Measurements from ENCODE around the gene APRT. TPM values are rescaled to one million over a fixed set of nuclear protein-coding genes. Genes with fewer than 3 reads are reported as not detected.

The APRT gene
- total RNA-seq, 1 experiment from 2014 or later = 350 TPM

DNA sequence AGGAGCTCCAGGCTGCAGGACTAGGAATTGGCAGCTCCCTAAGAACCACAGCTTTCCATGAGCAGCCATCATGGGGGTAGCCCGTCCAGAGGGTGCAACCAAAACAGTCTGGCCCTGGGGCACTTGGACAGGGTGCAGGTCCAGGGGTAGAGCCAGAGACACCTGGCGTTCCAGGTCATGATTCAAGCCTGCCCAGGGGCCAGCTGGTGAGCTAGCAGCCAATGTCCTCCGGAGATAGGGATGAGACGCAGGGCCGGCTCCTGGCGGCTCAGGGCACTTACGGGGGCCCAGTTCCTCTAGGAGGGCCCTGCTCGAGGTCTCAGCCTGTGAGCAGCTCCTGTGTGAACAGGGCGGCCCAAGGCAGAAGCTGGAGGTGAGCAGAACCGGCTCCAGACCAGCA is 48.8 kb downstream of the APRT start:
- intact Hi-C loops (cut with micrococcal nuclease) = no loop called here
- POLR2A ChIA-PET (ENCODE audit: unreplicated experiment) = no interaction called here
- ATAC-seq (no peak), DNase-seq (no peak)
- no peaks in the 10 kb centered on the region for H3K27me3 ChIP-seq (ENCODE audit: low read length)
- no peak overlapping the region for H3K4me2 ChIP-seq (ENCODE audit: low read length)
- peaks cover 98% of the 10 kb centered on the region for H3K79me2 ChIP-seq (ENCODE audit: low read length)
- H3K27ac ChIP-seq (ENCODE audit: low read length) = no peak overlapping the region
- H3F3A ChIP-seq (ENCODE audit: low read length, unreplicated experiment) = no peaks in the 10 kb centered on the region
- peaks cover 39% of the 10 kb centered on the region for H3K4me1 ChIP-seq (ENCODE audit: insufficient read depth, low read length)
- H3K4me3 ChIP-seq (ENCODE audit: low read length) = no peak overlapping the region
- CTCF ChIA-PET = interaction anchor here (0.8 kb wide), 1 partner anchor 25 kb away, joined by 4 read pairs; no protein-coding TSS in a partner anchor
- no peak for TF ChIP-seq EZH2 (IDR thresholded peaks at IDR 0.05; ENCODE audit: low read length, unreplicated experiment)
- TF ChIP-seq, protein P1, sequence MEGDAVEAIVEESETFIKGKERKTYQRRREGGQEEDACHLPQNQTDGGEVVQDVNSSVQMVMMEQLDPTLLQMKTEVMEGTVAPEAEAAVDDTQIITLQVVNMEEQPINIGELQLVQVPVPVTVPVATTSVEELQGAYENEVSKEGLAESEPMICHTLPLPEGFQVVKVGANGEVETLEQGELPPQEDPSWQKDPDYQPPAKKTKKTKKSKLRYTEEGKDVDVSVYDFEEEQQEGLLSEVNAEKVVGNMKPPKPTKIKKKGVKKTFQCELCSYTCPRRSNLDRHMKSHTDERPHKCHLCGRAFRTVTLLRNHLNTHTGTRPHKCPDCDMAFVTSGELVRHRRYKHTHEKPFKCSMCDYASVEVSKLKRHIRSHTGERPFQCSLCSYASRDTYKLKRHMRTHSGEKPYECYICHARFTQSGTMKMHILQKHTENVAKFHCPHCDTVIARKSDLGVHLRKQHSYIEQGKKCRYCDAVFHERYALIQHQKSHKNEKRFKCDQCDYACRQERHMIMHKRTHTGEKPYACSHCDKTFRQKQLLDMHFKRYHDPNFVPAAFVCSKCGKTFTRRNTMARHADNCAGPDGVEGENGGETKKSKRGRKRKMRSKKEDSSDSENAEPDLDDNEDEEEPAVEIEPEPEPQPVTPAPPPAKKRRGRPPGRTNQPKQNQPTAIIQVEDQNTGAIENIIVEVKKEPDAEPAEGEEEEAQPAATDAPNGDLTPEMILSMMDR (conservative IDR thresholded peaks at IDR 0.05; ENCODE audit: low read depth, low read length) = no peak
- TF ChIP-seq EZH2phosphoT487 (IDR thresholded peaks at IDR 0.05; ENCODE audit: borderline replicate concordance, low read length) = no peak
- no peak overlapping the region for H2AFZ ChIP-seq (ENCODE audit: low read length)
- no peaks in the 10 kb centered on the region for H3K36me3 ChIP-seq (ENCODE audit: low read depth, low read length)
- no peak overlapping the region for H3K9ac ChIP-seq (ENCODE audit: low read length)
- H3K9me2 ChIP-seq (replicated peaks; ENCODE audit: low read length) = no peaks in the 10 kb centered on the region
- BruUV-seq (replicated peaks) = no TSS peak
- no peaks in the 10 kb centered on the region for H3K9me3 ChIP-seq (ENCODE audit: low read length)
- peaks cover 15% of the 10 kb centered on the region; the same call in 1 of the 2 replicates for H4K20me1 ChIP-seq (ENCODE audit: low read length)

DNA sequence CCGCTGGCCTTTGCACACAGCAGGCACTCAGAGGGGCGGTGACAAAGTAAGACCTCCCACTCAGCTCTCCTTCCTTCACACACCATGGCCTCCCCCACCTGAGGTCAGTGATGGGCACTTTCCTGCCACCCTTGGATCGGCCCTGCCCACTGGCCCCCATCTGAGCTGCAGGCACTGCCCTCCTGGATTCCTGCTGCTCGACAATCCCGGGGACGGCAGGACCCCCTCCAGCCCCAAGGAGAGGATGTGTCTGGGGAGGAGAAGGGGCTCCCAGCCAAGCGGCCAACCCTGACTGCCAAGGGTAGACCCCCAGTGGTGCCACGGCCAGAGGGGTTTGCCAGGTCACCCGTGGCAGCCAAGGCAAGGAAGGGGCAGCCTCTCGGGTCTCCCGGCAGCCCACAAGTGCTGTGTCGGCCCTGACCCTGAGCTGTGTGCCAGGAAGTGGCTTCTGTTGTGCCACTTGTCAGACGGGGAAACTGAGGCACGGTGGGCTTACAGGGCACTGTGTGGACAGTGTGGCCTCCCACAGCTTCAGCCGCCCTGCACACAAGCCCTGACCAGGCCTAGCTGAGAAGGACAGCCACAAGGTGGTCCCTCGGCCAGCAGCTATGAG is 49.4 kb downstream of the APRT start:
- H3K4me2 ChIP-seq (ENCODE audit: low read length) = no peak overlapping the region
- TF ChIP-seq, protein P1 (conservative IDR thresholded peaks at IDR 0.05; ENCODE audit: low read depth, low read length) = no peak
- no peak for TF ChIP-seq EZH2 (IDR thresholded peaks at IDR 0.05; ENCODE audit: low read length, unreplicated experiment)
- TF ChIP-seq EZH2phosphoT487 (IDR thresholded peaks at IDR 0.05; ENCODE audit: borderline replicate concordance, low read length) = no peak
- no peak overlapping the region for H3K4me3 ChIP-seq (ENCODE audit: low read length)
- no peaks in the 10 kb centered on the region for H3K9me3 ChIP-seq (ENCODE audit: low read length)
- H3K9me2 ChIP-seq (replicated peaks; ENCODE audit: low read length) = no peaks in the 10 kb centered on the region
- ChIA-PET CTCF (interaction anchor here (0.8 kb wide), 1 partner anchor 25 kb away, joined by 4 read pairs; no protein-coding TSS in a partner anchor), POLR2A (ENCODE audit: unreplicated experiment) (no interaction called here)
- H3K4me1 ChIP-seq (ENCODE audit: insufficient read depth, low read length) = peaks cover 39% of the 10 kb centered on the region
- H3K9ac ChIP-seq (ENCODE audit: low read length) = no peak overlapping the region
- no peak overlapping the region for H3K27ac ChIP-seq (ENCODE audit: low read length)
- H3K79me2 ChIP-seq (ENCODE audit: low read length) = peaks cover 98% of the 10 kb centered on the region
- DNase-seq = no peak
- no peaks in the 10 kb centered on the region for H3K36me3 ChIP-seq (ENCODE audit: low read depth, low read length)
- H2AFZ ChIP-seq (ENCODE audit: low read length) = no peak overlapping the region
- H3F3A ChIP-seq (ENCODE audit: low read length, unreplicated experiment) = no peaks in the 10 kb centered on the region
- no peaks in the 10 kb centered on the region for H3K27me3 ChIP-seq (ENCODE audit: low read length)
- BruUV-seq (replicated peaks) = no TSS peak
- peaks cover 16% of the 10 kb centered on the region; the same call in 1 of the 2 replicates for H4K20me1 ChIP-seq (ENCODE audit: low read length)
- ATAC-seq = no peak
- intact Hi-C loops (cut with micrococcal nuclease) = no loop called here

DNA sequence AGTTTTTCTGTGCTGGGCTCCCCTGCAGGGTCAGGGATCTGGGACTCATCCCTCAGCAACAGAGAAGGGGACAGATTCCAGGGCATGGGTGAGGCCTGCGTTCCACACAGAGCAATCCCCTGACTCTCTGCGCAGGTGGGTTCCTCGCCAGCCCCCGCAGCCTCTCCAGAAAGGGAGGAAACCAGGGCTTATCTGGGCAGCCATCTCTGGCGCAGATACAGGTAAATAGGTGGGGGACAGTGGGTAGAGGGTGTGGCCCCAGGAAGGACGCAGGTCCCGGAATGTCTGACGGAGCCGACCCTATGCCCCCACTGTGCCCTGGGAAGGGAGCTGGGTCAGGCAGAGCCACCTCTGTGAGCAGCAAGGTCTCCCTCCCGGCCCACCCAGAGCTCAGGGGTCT is 49.9 kb downstream of the APRT start:
- Histone ChIP-seq H3F3A (ENCODE audit: low read length, unreplicated experiment) (no peaks in the 10 kb centered on the region), H3K9me3 (ENCODE audit: low read length) (no peaks in the 10 kb centered on the region), H4K20me1 (ENCODE audit: low read length) (peaks cover 16% of the 10 kb centered on the region; the same call in 1 of the 2 replicates), H3K9me2 (replicated peaks; ENCODE audit: low read length) (no peaks in the 10 kb centered on the region), H3K36me3 (ENCODE audit: low read depth, low read length) (no peaks in the 10 kb centered on the region), H3K27ac (ENCODE audit: low read length) (no peak overlapping the region), H3K27me3 (ENCODE audit: low read length) (no peaks in the 10 kb centered on the region), H3K79me2 (ENCODE audit: low read length) (peaks cover 98% of the 10 kb centered on the region), H3K4me2 (ENCODE audit: low read length) (no peak overlapping the region), H2AFZ (ENCODE audit: low read length) (no peak overlapping the region), H3K4me1 (ENCODE audit: insufficient read depth, low read length) (peaks cover 37% of the 10 kb centered on the region), H3K4me3 (ENCODE audit: low read length) (no peak overlapping the region), H3K9ac (ENCODE audit: low read length) (no peak overlapping the region)
- CTCF ChIA-PET = no interaction called here
- TF ChIP-seq EZH2 (IDR thresholded peaks at IDR 0.05; ENCODE audit: low read length, unreplicated experiment) (no peak), EZH2phosphoT487 (IDR thresholded peaks at IDR 0.05; ENCODE audit: borderline replicate concordance, low read length) (no peak)
- TF ChIP-seq, protein P1 (conservative IDR thresholded peaks at IDR 0.05; ENCODE audit: low read depth, low read length) = no peak
- BruUV-seq (replicated peaks) = no TSS peak
- intact Hi-C loops (cut with micrococcal nuclease) = no loop called here
- POLR2A ChIA-PET (ENCODE audit: unreplicated experiment) = no interaction called here
- DNase-seq = no peak
- no peak for ATAC-seq
